Loucy (cell line): ENCODE measurements around the gene RAD23B.

Experiments used
- CTCF ChIP-seq: fragments of 200-600 bp; sonication (generic); conservative IDR thresholded peaks from 2 replicates; pipeline ENCODE4 v1.5.1; 2014; ENCODE audit warnings: mild to moderate bottlenecking, antibody characterized with exemption, low read length
- EZH2phosphoT487 ChIP-seq: fragments of 200-600 bp; IDR thresholded peaks from 2 replicates; pipeline ENCODE4 v1.6.1; 2018; ENCODE audit warnings: antibody characterized with exemption, mild to moderate bottlenecking, moderate library complexity, borderline replicate concordance

DNA sequence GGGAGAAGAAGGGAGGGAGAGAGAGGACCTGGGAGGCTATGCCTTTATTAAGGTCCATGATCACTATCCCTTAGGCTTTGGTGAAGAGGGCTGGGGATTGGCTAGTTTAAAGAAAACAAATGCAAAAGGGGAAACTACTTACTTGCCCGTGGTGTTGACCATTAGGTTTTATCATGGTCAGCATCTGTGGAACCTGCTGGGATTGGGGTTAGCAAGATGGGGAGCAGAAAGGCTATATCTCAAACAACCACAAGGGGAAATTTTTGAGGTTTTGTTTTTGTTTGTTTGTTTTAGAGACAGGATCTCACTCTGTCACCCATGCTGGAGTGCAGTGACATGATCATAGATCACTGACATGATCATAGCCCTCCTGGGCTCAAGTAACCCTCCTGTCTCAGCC, 9.0 kb upstream of the RAD23B start:
- TF ChIP-seq CTCF (peak; percentile 28; the same call in 1 of the 2 replicates), EZH2phosphoT487 (no peak)
